Right renal pelvis (tissue), 4 donors: Measurements from ENCODE around the gene PTPN4. TPM values are rescaled to one million over a fixed set of nuclear protein-coding genes. Genes with fewer than 3 reads are reported as not detected.
"Not testable (repeated sequence)": the region's sequence is repeated elsewhere in the genome, so short reads cannot be mapped to it uniquely, and the experiment has no call there.

ENCODE experiments used
- DNase-seq, 4 donors: peaks; one replicate each; pipeline ENCODE4 v3.0.0-alpha.2; 2013; ENCODE audit warnings: low read depth in 4 of 4, low spot score in 3 of 4, missing footprints in 1 of 4
- polyA plus RNA-seq, 4 donors: library from polyadenylated mRNA; unstranded; fragments of 120-200 nt; gene quantifications; one replicate each; pipeline ENCODE4 v1.2.1, GENCODE V29; 2013; ENCODE audit not compliant: insufficient read length in 4 of 4

The PTPN4 gene
- polyA plus RNA-seq, 4 donors, result 19.0 to 25.6 (median 23.7) TPM

- DNase-seq, result no peak
Observed at GRCh38 chr2:119932809-119933208, 173.1 kb downstream of the PTPN4 start.

DNA sequence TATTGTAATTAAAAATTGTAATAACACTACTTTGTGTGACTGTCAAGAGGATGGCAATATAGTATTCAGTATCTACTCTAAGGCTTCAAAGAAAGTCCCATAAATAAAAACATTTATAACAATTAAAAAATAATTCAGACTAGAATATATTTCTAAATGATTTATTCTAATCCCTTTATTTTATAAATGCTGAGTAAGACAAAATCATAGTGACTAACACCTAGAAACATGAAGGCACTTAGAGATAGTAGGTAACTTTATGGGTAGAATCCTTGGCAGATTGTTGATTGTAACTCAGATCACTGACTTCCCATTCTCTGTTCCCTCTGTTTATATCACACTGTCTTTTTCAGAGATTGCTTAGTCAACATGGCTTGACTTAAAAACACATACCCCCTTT lies 174.6 kb downstream of the PTPN4 start:
- DNase-seq, result no peak

- DNase-seq, result no peak
Observed at GRCh38 chr2:119937680-119938079, 178.0 kb downstream of the PTPN4 start.

- no peak for DNase-seq
Observed at GRCh38 chr2:119939915-119940314, 180.2 kb downstream of the PTPN4 start.

DNA sequence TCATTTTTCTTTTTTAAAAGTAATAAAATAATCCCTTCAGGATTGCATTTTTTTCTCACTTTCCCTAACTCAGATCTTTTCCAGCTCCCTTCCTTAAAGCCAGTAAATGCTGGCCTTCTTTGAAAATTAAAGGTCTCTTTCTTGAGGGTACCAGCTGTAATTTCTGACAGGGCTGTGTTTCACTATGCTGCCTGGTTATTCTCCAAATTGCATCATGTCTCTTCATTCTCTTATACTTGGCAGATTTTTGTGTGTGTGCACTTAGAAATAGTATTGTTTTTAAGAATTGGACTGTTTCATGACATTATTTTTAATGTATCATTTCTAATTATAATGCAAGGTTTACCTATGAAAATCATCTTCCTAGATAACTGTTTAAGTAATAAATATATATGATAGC lies 181.1 kb downstream of the PTPN4 start:
- DNase-seq, result no peak

- DNase-seq, result no peak
Observed at GRCh38 chr2:119941388-119941787, 181.7 kb downstream of the PTPN4 start.

DNA sequence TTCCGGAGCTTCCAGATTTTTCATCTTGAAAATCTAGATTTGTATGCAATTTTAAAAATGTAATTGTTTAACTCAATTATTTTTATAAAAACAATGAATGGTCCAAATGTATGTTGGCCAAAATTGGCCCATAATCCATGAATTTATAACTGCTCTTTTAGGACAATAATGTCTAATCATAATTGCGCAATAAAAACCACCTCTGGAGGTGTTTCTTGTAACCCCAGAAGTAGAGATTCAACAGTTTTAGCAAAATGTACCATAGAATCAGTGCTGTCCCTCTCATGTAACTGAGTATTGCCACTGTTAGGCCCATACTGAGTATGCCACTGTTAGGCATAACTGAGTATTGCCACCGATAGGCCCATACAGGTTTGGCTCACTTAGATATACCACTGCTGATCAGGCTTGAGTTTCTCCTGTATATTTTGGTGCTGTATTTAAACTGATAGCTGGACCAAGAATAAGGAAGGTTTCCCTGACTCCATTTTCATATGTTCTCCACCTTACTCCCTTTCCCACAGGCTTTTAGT lies 182.3 kb downstream of the PTPN4 start:
- no peak for DNase-seq

- DNase-seq, result no peak
Observed at GRCh38 chr2:119943058-119943457, 183.3 kb downstream of the PTPN4 start.

DNA sequence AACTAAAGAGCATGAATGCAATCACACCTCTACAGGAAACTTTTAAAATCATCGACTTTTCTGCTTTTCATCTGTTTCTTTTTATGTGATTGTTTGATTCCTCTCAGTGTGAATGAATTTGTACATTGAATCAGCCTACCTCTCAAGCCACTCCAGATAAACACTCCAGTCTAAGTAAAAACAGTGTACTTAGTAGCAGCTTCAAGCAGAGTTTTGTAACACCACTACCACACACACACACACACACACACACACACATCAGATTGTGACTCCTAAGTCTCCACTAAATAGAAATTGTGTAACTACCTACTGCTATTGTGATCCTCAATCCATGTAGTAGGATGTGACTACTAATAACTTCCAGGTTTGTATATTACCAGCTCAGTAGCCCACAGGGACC lies 187.8 kb downstream of the PTPN4 start:
- no peak for DNase-seq

- DNase-seq, result no peak
Observed at GRCh38 chr2:119950966-119951365, 191.2 kb downstream of the PTPN4 start.

DNA sequence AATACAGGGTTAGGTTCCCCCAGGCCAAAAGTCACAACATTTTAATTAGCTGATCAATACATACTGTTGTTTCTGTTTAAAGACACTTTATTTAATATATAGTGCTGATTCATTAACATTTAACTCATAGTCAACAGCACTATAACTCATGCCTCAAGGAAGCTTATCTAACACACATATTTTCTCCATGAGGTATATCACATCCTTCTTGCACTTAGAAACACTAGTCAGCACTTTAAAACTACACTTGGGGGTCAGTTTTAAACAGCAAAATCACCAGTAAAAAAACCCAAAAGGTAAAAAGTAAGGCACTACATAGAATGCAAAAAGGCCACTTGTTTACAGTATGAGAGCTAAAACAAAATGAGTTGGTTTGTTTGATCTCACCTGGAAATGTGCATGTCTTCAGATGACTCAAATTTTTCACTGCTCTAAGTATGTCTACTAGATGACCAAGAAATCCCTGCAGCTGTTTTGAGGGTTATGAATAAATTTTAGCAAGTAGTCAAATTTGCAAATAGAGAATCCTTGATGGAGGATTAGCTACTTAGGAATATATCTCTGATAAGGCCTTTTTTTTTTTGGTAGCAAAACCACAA lies 199.0 kb downstream of the PTPN4 start:
- no peak for DNase-seq

- no peak for DNase-seq
Observed at GRCh38 chr2:119960821-119961220, 201.1 kb downstream of the PTPN4 start.

DNA sequence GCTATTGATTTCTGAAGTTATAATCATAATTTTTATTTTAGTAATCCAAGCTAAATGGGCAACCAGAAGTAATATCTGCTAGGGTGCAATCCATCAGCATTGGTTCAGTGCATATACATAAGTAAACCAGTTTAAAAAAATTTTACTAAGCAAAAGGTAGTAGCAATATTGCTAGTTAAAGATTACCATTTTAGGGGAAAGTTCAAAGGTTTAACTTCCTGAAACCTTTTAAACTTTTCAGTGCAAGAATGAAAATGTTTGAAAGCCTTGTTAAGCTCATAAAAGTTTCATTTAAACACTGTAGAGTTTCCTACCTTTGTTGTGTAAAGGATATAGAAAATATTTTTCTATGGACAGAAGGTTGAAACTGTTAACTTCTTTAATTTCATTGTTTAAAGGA lies 222.2 kb downstream of the PTPN4 start:
- no peak for DNase-seq

GRCh38 chr2:119982506-119982905 lies 222.8 kb downstream of the PTPN4 start:
- DNase-seq, result no peak

GRCh38 chr2:119983108-119983507 lies 223.4 kb downstream of the PTPN4 start:
- DNase-seq, result no peak

DNA sequence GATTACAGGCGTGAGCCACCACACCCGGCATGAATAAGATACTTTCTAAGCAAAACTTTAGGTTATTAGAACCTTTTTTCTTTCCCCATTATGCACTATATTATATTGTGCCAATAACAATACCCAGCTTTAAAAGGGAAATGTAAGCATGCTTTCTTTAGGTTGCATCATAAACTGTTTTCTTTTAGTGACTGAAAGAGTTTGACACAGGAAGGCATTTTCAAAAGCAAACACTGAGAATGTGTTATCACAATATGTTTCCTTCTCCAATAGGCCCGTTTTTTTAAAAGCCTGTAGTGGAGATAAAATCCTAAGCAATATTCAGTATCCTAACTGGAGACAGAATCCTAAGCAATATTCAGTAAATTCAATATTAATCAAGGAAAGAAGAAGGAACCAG lies 236.4 kb downstream of the PTPN4 start:
- DNase-seq, result no peak

DNA sequence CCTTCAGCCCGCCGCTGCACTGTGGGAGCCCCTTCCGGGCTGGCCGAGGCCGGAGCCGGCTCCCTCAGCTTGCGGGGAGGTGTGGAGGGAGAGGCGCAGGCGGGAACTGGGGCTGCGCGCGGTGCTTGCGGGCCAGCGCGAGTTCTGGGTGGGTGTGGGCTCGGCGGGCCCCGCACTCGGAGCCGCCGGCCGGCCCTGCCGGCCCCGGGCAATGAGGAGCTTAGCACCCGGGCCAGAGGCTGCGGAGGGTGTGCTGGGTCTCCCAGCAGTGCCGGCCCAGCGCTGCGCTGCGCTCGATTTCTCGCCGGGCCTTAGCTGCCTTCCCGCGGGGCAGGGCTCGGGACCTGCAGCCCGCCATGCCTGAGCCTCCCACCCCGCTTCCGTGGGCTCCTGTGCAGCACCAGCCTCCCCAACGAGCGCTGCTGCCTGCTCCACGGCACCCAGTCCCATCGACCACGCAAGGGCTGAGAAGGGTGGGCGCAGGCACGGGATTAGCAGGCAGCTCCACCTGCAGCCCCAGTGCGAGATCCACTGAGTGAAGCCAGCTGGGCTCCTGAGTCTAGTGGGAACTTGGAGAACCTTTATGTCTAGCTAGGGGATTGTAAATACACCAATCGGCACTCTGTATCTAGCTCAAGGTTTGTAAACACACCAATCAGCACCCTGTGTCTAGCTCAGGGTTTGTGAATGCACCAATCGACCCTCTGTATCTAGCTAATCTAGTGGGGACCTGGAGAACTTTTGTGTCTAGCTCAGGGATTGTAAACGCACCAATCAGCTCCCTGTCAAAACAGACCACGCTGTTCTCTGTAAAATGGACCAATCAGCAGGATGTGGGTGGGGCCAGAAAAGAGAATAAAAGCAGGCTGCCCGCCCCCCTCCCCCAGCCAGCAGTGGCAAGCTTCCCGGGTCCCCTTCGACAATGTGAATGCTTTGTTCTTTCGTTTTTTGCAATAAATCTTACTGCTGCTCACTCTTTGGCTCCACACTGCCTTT lies 237.5 kb downstream of the PTPN4 start:
- DNase-seq, result not testable (repeated sequence)

DNA sequence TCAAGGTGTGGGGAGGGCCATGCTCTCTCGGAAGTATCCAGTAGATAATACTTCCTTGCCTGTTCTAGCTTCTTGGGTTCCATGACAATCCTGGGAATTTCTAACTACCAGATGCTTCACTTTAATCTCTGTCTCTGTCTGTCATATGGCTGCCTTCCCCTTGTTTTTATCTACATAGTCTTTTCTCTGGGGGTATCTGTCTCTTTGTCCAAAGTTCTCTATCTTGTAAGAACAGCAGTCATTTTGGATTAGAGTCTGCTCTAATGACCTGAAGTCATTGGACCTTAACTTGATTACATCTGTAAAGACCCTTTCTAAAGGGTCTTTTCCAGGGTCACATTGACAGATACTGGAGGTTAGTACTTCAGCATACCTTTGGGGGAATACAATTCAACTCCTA lies 241.7 kb downstream of the PTPN4 start:
- DNase-seq, result no peak

DNA sequence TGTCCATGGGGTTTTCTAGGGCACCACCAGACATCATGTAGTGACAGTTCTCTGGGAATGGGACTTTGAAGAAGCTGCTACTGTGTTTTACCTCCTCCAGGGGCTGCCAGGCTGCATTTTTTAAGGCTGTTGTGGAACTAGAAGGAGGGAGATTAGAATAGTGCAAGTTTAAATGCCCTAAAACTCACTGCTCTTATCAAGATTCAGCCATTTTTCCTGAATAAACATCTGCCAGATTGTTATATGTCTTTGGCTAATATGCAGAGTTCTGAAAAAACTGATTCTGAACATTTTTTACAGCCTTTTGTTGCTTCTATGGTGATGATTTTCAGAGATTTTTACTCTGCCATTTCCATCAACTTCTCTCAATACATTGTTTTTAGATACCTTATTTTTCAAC lies 244.5 kb downstream of the PTPN4 start:
- DNase-seq, result no peak

- DNase-seq, result no peak
Observed at GRCh38 chr2:120005834-120006521, 246.3 kb downstream of the PTPN4 start.

- DNase-seq, result no peak
Observed at GRCh38 chr2:120007851-120008250, 248.1 kb downstream of the PTPN4 start.
